Smooth muscle cell (in vitro differentiated cells): ENCODE results near the gene SPPL2B. TPM values are rescaled to one million over a fixed set of nuclear protein-coding genes. Genes with fewer than 3 reads are reported as not detected.

Experiments
- DNase-seq: peaks from one replicate; lab custom pipeline; 2025; ENCODE audit not compliant: unreplicated experiment; lab: John Stamatoyannopoulos, UW
- H2AFZ ChIP-seq: fragments of 200-600 bp; sonication (generic); 2 replicates; pipeline ENCODE4 v1.6.0; 2016; ENCODE audit warnings: antibody characterized with exemption, low read depth, mild to moderate bottlenecking
- H3F3A ChIP-seq: fragments of 200-600 bp; sonication (generic); 2 replicates; pipeline ENCODE4 v1.6.0; 2017; ENCODE audit warnings: antibody characterized with exemption, low read depth
- H3K27ac ChIP-seq: fragments of 200-600 bp; sonication (generic); 2 replicates; pipeline ENCODE4 v1.5.1; 2016; ENCODE audit warnings: low read depth, mild to moderate bottlenecking
- H3K27me3 ChIP-seq: fragments of 200-600 bp; sonication (generic); 2 replicates; pipeline ENCODE4 v1.6.1; 2016; ENCODE audit warnings: low read depth, mild to moderate bottlenecking
- H3K36me3 ChIP-seq: fragments of 200-600 bp; sonication (generic); 2 replicates; pipeline ENCODE4 v1.5.1; 2016; ENCODE audit warnings: low read depth
- H3K4me1 ChIP-seq: fragments of 200-600 bp; sonication (generic); 2 replicates; pipeline ENCODE4 v1.5.1; 2016; ENCODE audit warnings: low read depth
- H3K4me2 ChIP-seq: fragments of 200-600 bp; sonication (generic); 2 replicates; pipeline ENCODE4 v1.6.0; 2016; ENCODE audit warnings: mild to moderate bottlenecking
- H3K4me3 ChIP-seq: fragments of 200-600 bp; sonication (generic); 2 replicates; pipeline ENCODE4 v1.5.1; 2016; ENCODE audit warnings: mild to moderate bottlenecking
- H3K79me2 ChIP-seq: fragments of 200-600 bp; sonication (generic); 2 replicates; pipeline ENCODE4 v1.6.0; 2016; ENCODE audit warnings: low read depth, mild to moderate bottlenecking
- H3K9ac ChIP-seq: fragments of 200-600 bp; sonication (generic); 2 replicates; pipeline ENCODE4 v1.6.0; 2016; ENCODE audit warnings: low read depth
- H3K9me3 ChIP-seq: fragments of 200-600 bp; sonication (generic); replicated peaks from 2 replicates; pipeline ENCODE4 v1.5.1; 2016; ENCODE audit warnings: low read depth
- H4K20me1 ChIP-seq: fragments of 200-600 bp; sonication (generic); 2 replicates; pipeline ENCODE4 v1.6.0; 2016; ENCODE audit warnings: low read depth
- WGBS: methylation state at CpG from one replicate; pipeline ENCODE4 v1.1.7; 2016; ENCODE audit warnings: low lambda C conversion rate; 5-methylcytosine and 5-hydroxymethylcytosine counted together
- polyA plus RNA-seq: library from polyadenylated mRNA; unstranded; fragments of >200 nt; fragmentation: Nextera tagmentation; extraction: Ambion mirVana; gene quantifications from 2 replicates; pipeline ENCODE4 v1.2.1, GENCODE V29; 2016
- total RNA-seq: library from RNA; depleted of rRNA; stranded (reverse); fragments of >200 nt; gene quantifications from 2 replicates; pipeline ENCODE4 v1.2.3, GENCODE V29; 2014
- TF ChIP-seq, protein P1 (sequence below): fragments of 200-600 bp; sonication (generic); IDR thresholded peaks from 2 replicates; pipeline ENCODE4 v1.5.1; 2017; ENCODE audit warnings: borderline replicate concordance, mild to moderate bottlenecking, antibody characterized with exemption; ENCODE audit not compliant: insufficient read depth, poor library complexity, severe bottlenecking

SPPL2B gene
- total and polyA plus RNA-seq, 2 experiments from 2014 or later = 53.6 to 54.7 TPM

DNA sequence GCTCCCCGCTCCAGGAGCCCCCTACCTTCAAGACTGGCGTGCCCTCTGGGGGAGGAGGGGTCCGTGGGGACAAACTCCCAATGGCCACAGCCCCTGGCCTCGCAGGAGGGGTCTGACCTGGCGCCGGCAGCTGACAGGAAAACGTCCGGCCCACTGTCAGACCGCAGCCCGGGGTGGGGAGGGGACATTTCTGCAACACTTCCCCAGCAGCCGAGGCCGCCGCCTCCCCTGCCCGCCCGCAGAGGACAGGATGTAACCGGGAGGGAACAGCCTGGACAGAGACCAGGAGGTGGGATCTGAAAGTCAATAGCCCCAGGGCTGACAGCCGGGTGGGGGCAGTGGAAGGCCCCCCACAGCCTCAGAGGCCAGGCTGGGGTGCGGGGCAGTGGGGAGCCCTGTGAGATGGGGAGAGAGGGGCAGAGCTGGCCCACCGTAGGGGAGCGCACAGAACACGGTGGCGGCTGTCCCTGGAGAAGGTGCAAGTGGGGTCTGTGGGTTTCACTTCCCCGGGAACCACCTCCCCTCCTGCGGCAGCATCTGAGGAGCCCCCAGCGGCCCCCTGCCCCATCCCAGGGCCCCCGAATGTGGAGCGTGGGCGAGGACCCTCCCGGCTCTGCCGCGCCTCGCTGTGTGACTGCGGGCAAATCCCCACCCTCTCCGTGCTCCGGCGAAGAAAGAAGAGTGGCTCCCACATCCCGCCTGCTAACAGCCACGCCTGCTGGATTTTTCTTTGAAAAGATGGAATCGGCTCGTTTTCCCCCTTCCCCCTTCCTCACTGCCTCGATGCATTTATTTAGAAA, 46.2 kb upstream of the SPPL2B start, which contains the start of gene PEAK3:
Gene PEAK3, minus strand, starts transcription at position 114 of the 800 bp plus-strand sequence. CDS start 1,244 bp downstream, outside the sequence.
- no peak within 1 kb of the TSS for H2AFZ ChIP-seq
- H3K9ac ChIP-seq = no peak within 1 kb of the TSS
- no peaks in the 10 kb centered on the region for H3K4me1 ChIP-seq
- H3K27me3 ChIP-seq = peaks cover 10% of the 10 kb centered on the region
- peak within 1 kb of the TSS; percentile 85 for H3K4me2 ChIP-seq
- H3F3A ChIP-seq = no peaks in the 10 kb centered on the region
- H4K20me1 ChIP-seq = peaks cover 41% of the 10 kb centered on the region
- DNase-seq = peak; percentile 25
- peak within 1 kb of the TSS; percentile 39 for H3K4me3 ChIP-seq
- no peaks in the 10 kb centered on the region for H3K36me3 ChIP-seq
- H3K79me2 ChIP-seq = no peaks in the 10 kb centered on the region
- H3K27ac ChIP-seq = no peak within 1 kb of the TSS
- 12% methylated on average over 33 of the region's 41 CpGs for WGBS
- H3K9me3 ChIP-seq = no peaks in the 10 kb centered on the region
- TF ChIP-seq, protein P1, sequence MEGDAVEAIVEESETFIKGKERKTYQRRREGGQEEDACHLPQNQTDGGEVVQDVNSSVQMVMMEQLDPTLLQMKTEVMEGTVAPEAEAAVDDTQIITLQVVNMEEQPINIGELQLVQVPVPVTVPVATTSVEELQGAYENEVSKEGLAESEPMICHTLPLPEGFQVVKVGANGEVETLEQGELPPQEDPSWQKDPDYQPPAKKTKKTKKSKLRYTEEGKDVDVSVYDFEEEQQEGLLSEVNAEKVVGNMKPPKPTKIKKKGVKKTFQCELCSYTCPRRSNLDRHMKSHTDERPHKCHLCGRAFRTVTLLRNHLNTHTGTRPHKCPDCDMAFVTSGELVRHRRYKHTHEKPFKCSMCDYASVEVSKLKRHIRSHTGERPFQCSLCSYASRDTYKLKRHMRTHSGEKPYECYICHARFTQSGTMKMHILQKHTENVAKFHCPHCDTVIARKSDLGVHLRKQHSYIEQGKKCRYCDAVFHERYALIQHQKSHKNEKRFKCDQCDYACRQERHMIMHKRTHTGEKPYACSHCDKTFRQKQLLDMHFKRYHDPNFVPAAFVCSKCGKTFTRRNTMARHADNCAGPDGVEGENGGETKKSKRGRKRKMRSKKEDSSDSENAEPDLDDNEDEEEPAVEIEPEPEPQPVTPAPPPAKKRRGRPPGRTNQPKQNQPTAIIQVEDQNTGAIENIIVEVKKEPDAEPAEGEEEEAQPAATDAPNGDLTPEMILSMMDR = no peak

GRCh38 chr19:2282862-2283237, 45.6 kb upstream of the SPPL2B start:
- Histone ChIP-seq H3K27ac (no peak overlapping the region), H3K9me3 (no peaks in the 10 kb centered on the region), H3K4me1 (no peaks in the 10 kb centered on the region), H3F3A (no peaks in the 10 kb centered on the region), H3K79me2 (no peaks in the 10 kb centered on the region), H3K4me2 (peak overlapping the region; percentile 85), H2AFZ (no peak overlapping the region), H3K9ac (no peak overlapping the region), H3K36me3 (no peaks in the 10 kb centered on the region), H3K27me3 (peaks cover 14% of the 10 kb centered on the region), H3K4me3 (peak overlapping the region; percentile 39), H4K20me1 (peaks cover 44% of the 10 kb centered on the region)
- DNase-seq = no peak
- TF ChIP-seq, protein P1 = no peak
- WGBS = 68% methylated on average over 11 of the region's 11 CpGs

- Histone ChIP-seq H3K9ac (no peak overlapping the region), H3K27me3 (peaks cover 25% of the 10 kb centered on the region), H3K4me1 (no peaks in the 10 kb centered on the region), H3F3A (no peaks in the 10 kb centered on the region), H3K36me3 (no peaks in the 10 kb centered on the region), H3K4me3 (no peak overlapping the region), H3K27ac (no peak overlapping the region), H2AFZ (no peak overlapping the region), H3K9me3 (no peaks in the 10 kb centered on the region), H3K4me2 (no peak overlapping the region), H4K20me1 (peaks cover 49% of the 10 kb centered on the region), H3K79me2 (no peaks in the 10 kb centered on the region)
- TF ChIP-seq, protein P1 = no peak
- no peak for DNase-seq
- WGBS = 97% methylated on average over 8 of the region's 8 CpGs
Observed at GRCh38 chr19:2283835-2284507, 44.5 kb upstream of the SPPL2B start.
